Activated CD8-positive, alpha-beta memory T cell treated with anti-CD3 and anti-CD28 coated beads, Interleukin-2, amount 10 ng/mL, durations not matched to agents 7 days and 5 days (primary cell): ENCODE data around the gene ALG9. TPM values are rescaled to one million over a fixed set of nuclear protein-coding genes. Genes with fewer than 3 reads are reported as not detected.
"Not testable (repeated sequence)": the region's sequence is repeated elsewhere in the genome, so short reads cannot be mapped to it uniquely, and the experiment has no call there.

ENCODE experiments used
- ATAC-seq: fragments of 150-1000 bp; cut with Tn5 transposase; one replicate; pipeline ENCODE4 v1.10.0; 2021; ENCODE audit warnings: moderate library complexity
- CTCF ChIA-PET: fragments of 350-600 bp; sonication (Branson Sonifier 250); formaldehyde crosslinking; loops from one replicate; lab custom pipeline; 2021; ENCODE audit warnings: antibody characterized with exemption; lab: Charles Lee
- DNase-seq: peaks from one replicate; pipeline ENCODE4 v3.0.0-alpha.2; 2020
- H3K27ac Mint-ChIP-seq: one replicate; pipeline ENCODE4 v1.8.0; 2021; ENCODE audit warnings: mild to moderate bottlenecking, mixed read lengths
- H3K27me3 Mint-ChIP-seq: one replicate; pipeline ENCODE4 v1.8.0; 2021; ENCODE audit warnings: mixed read lengths
- H3K36me3 Mint-ChIP-seq: one replicate; pipeline ENCODE4 v1.8.0; 2021; ENCODE audit warnings: mild to moderate bottlenecking, mixed read lengths
- H3K4me1 Mint-ChIP-seq: one replicate; pipeline ENCODE4 v1.8.0; 2021; ENCODE audit warnings: mixed read lengths
- H3K4me3 Mint-ChIP-seq: one replicate; pipeline ENCODE4 v1.8.0; 2021; ENCODE audit warnings: mild to moderate bottlenecking, moderate library complexity, mixed read lengths
- H3K9me3 Mint-ChIP-seq: one replicate; pipeline ENCODE4 v1.8.0; 2022; ENCODE audit warnings: low read depth, mixed read lengths
- total RNA-seq, 2 experiments: library from RNA; stranded (reverse); gene quantifications; one replicate each; pipeline ENCODE4 v1.2.3, GENCODE V29; 2021

Gene ALG9
- total RNA-seq, 2 experiments from 2014 or later, result 23.2 to 27.3 TPM

DNA sequence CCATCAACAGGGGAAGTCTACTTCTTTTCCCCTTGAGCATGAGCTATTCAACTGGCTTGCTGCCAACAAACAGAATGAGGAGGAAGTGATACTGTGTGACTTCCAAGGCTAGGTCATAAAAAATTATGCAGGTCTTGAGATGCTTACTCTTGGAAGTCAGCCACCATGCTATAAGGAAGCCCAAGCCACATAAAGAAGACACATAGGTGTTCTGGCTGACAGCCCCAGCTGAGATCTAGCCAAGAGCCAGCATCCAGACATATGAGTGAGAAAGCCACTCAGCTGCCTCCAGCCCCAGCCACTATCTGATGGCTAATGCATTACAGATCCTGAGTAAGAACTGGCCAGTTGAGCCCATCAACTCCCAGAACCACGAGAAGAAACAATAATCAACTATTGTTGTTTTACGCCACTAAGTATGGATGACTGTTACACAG, 74.2 kb downstream of the ALG9 start:
- ATAC-seq, result no peak
- H3K36me3 Mint-ChIP-seq, result peaks cover 19% of the 10 kb centered on the region

DNA sequence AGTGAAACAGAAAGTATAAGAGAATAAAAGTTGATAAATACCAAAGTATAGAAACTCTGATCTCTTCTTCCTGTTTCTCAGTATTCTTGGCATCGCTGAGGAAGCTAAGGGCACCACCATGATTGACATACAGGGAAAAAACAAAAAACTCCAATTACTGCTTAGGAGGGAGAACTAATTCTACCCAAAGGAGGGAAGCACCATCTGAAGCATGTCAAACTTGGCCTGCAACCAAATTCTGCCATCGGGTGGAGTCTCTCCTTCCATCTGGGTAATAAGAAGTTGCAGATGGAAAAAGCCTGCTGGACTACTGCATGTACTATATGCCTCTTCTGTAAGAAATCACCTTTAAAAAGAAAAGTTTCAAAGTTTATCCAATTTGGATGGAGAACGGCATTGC, 74.7 kb downstream of the ALG9 start:
- Mint-ChIP-seq H3K27me3 (no peaks in the 10 kb centered on the region), H3K4me3 (no peak overlapping the region), H3K27ac (no peak overlapping the region), H3K9me3 (no peaks in the 10 kb centered on the region), H3K36me3 (peaks cover 17% of the 10 kb centered on the region), H3K4me1 (no peaks in the 10 kb centered on the region)
- CTCF ChIA-PET, result interaction anchor here (1.3 to 2.2 kb wide), 2 partner anchors 19 to 565 kb away, joined by 3 to 6 read pairs; no protein-coding TSS in a partner anchor
- ATAC-seq (no peak), DNase-seq (no peak)

More for the DNA sequence above, 74.2 kb downstream of the ALG9 start:
- Mint-ChIP-seq H3K4me3 (no peak overlapping the region), H3K9me3 (no peaks in the 10 kb centered on the region), H3K4me1 (no peaks in the 10 kb centered on the region), H3K27ac (no peak overlapping the region), H3K27me3 (no peaks in the 10 kb centered on the region)
- CTCF ChIA-PET, result interaction anchor here (0.9 to 2.2 kb wide), 3 partner anchors 20 to 565 kb away, joined by 3 to 6 read pairs (median 3); no protein-coding TSS in a partner anchor
- DNase-seq, result no peak

DNA sequence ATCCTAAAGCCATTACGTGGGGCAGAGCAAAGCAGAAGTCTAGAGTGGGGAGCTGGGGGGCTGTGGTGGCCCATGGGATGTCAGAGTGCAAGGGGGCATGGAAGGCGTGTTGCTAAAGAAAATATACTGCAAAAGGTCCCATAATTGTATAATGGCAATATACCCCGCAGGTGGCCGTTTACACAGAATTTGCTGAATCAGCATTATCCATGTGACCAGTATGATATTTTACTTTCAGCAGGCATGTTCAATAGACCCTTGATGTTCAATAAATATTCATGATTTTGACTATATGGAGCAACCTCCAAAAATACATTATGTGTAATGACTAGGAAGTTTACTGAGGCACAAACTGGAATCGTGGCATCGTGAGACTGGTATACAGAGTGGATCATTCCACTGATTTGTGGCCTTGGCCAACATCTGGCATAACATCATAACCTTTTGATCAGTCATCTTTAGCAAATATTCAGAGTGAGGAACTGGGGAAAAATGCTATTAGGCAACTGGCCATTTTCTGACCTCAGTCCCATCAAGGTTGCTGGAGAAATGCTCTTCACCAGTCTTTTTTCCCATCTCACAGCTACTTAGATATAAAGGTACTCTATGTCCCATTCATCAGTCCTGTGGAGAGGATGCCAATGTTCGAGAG, 75.9 kb downstream of the ALG9 start:
- no peaks in the 10 kb centered on the region for H3K4me1 Mint-ChIP-seq
- H3K27ac Mint-ChIP-seq, result no peak overlapping the region
- ATAC-seq (no peak), DNase-seq (no peak)
- peaks cover 14% of the 10 kb centered on the region for H3K36me3 Mint-ChIP-seq
- no peaks in the 10 kb centered on the region for H3K9me3 Mint-ChIP-seq
- no peaks in the 10 kb centered on the region for H3K27me3 Mint-ChIP-seq
- CTCF ChIA-PET, result interaction anchor here (1.2 to 2.2 kb wide), 2 partner anchors 12 to 18 kb away, joined by 3 to 6 read pairs; no protein-coding TSS in a partner anchor
- no peak overlapping the region for H3K4me3 Mint-ChIP-seq

DNA sequence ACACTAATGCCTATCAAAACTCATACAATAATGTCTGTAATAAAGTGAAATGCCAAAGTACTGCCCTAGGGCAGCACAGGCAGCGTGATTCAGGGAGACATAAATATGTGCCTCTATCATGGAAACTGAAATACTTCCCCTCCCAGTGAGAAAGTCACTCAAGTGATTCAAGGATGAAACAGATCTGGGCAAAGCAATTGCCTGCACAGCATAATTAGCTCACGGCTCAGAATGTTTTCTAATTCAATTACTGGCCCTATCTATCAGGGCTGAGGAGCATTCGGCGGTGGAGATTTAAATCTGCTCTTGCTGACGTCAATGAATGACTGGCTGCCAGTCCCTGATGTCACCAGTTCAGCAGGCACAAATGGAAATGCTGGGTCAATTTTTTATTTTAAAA, 77.5 kb downstream of the ALG9 start:
- CTCF ChIA-PET, result no interaction called here
- H3K27me3 Mint-ChIP-seq, result no peaks in the 10 kb centered on the region
- H3K9me3 Mint-ChIP-seq, result no peaks in the 10 kb centered on the region
- H3K36me3 Mint-ChIP-seq, result peaks cover 8% of the 10 kb centered on the region
- no peak overlapping the region for H3K4me3 Mint-ChIP-seq
- ATAC-seq (no peak), DNase-seq (no peak)
- H3K27ac Mint-ChIP-seq, result no peak overlapping the region
- H3K4me1 Mint-ChIP-seq, result no peaks in the 10 kb centered on the region

DNA sequence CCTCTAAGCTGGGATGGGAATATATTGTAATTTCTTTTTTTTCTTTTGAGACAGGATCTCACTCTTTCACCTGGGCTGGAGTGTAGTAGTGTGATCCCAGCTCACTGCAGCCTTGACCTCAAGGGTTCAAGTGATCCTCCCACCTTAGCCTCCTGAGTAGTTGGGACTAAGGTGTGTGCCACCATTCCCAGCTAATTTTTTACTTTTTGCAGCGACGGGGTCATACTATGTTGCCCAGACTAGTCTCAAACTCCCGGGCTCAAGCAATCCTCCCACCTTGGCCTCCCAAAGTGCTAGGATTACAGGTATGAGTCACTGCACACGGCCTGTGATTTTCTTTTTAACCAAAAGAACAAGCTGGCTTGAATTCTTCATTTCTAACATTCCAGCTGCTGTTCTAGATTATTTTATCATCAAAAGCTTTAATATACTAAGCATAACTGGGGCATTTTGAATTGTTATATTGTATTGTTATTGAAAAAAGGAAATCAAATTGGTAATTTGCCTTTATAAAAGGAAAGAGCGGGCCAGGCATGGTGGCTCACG, 78.4 kb downstream of the ALG9 start:
- CTCF ChIA-PET, result no interaction called here
- no peaks in the 10 kb centered on the region for H3K9me3 Mint-ChIP-seq
- H3K27ac Mint-ChIP-seq, result no peak overlapping the region
- no peaks in the 10 kb centered on the region for H3K27me3 Mint-ChIP-seq
- H3K4me3 Mint-ChIP-seq, result no peak overlapping the region
- DNase-seq (no peak), ATAC-seq (no peak)
- peaks cover 4% of the 10 kb centered on the region for H3K36me3 Mint-ChIP-seq
- H3K4me1 Mint-ChIP-seq, result no peaks in the 10 kb centered on the region

DNA sequence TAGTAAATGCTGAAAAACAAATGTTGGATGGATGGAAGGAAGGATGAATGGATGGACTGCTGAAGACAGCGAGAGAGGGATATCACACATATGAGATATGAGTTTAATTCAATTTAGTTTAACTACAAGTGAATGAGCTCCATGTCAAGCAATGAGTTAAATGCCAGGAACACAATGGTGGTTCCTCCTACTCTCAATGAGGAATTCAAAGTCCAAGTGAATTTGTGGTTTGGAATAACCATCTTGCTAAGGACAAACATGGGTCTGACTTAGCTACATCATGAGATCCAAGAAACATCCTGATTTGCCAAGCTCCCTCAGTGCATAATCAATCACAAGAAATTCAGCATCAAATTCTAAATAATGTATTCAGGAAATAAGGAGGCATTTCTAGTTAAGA, 79.1 kb downstream of the ALG9 start:
- DNase-seq, result no peak
- no peaks in the 10 kb centered on the region for H3K4me1 Mint-ChIP-seq
- H3K27me3 Mint-ChIP-seq, result no peaks in the 10 kb centered on the region
- ATAC-seq, result no peak
- no peak overlapping the region for H3K4me3 Mint-ChIP-seq
- CTCF ChIA-PET, result no interaction called here
- no peaks in the 10 kb centered on the region for H3K9me3 Mint-ChIP-seq
- peaks cover 4% of the 10 kb centered on the region for H3K36me3 Mint-ChIP-seq
- H3K27ac Mint-ChIP-seq, result no peak overlapping the region

DNA sequence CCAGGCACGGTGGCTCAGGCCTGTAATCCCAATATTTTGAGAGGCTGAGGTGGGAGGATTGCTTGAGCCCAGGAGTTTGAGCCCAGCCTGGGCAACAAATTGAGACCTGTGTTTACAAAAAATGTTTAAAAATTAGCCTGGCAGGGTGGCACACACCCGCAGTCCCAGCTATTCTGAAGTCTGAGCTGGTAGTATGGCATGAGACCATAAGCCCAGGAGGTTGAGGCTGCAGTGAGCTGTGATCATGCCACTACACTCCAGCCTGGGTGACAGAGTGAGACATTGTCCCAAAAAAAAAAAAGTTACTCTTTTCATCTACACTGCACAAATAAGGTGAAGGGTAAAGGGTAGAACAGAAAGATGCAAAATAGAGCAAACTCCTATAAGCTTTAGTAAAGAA, 82.9 kb downstream of the ALG9 start:
- Mint-ChIP-seq H3K36me3 (peaks cover 6% of the 10 kb centered on the region), H3K4me1 (no peaks in the 10 kb centered on the region), H3K4me3 (no peak overlapping the region), H3K27me3 (no peaks in the 10 kb centered on the region), H3K9me3 (no peaks in the 10 kb centered on the region), H3K27ac (no peak overlapping the region)
- no peak for ATAC-seq
- DNase-seq, result no peak
- CTCF ChIA-PET, result interaction anchor here (1.6 kb wide), 1 partner anchor 11 kb away, joined by 7 read pairs; no protein-coding TSS in a partner anchor

DNA sequence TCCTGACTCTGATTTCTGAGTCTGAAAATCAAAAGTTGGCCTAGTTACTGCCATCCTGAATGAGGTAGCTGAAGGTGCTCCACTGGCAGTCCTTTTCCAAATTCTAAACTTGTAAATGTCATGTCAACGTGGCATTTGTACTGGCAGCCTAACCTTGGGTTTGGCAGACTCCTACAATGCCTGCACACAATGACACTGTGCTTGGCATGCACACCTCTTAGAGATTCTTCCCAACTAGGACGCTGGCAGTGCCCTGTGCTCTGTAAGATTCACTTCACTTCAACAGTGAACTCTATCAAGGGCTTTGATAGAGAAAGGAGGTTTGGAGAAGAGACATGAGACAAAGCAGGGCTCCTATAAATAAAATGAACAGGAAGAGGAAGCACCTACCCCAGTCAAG, 83.3 kb downstream of the ALG9 start:
- no peak for ATAC-seq
- Mint-ChIP-seq H3K9me3 (no peaks in the 10 kb centered on the region), H3K4me1 (no peaks in the 10 kb centered on the region), H3K4me3 (no peak overlapping the region), H3K27ac (no peak overlapping the region), H3K27me3 (no peaks in the 10 kb centered on the region), H3K36me3 (peaks cover 6% of the 10 kb centered on the region)
- DNase-seq, result no peak
- CTCF ChIA-PET, result interaction anchor here (1.6 kb wide), 1 partner anchor 10 kb away, joined by 7 read pairs; no protein-coding TSS in a partner anchor

DNA sequence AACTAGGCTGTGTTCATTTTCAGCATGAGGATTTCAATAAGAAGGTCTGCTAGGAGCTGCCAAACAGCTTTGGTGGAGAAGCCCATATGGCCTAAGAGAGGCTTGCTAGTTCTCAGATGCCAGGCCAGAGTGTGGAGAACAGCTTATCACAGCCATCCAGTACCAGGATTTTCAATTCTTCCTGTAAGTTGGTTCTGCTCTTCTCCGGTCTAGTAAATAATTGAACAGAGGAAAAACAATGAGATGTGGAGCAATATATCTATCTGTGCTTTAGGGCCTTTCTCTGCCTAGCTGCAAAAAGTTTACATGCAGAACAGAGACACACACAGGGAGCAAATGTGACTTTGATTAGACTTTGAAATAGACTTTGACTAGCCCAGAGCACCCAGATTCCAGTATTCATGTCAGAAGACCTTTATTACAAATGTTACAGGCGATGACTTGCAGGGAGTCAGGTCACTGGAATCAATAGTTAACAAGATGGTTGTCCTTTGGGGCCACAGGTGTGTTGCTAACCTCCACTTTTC, 85.4 kb downstream of the ALG9 start:
- Mint-ChIP-seq H3K4me1 (no peaks in the 10 kb centered on the region), H3K27me3 (no peaks in the 10 kb centered on the region), H3K4me3 (no peak overlapping the region), H3K9me3 (no peaks in the 10 kb centered on the region), H3K36me3 (peaks cover 6% of the 10 kb centered on the region), H3K27ac (no peak overlapping the region)
- CTCF ChIA-PET, result interaction anchor here (1.5 kb wide), 1 partner anchor 10 kb away, joined by 4 read pairs; no protein-coding TSS in a partner anchor
- no peak for ATAC-seq
- no peak for DNase-seq

DNA sequence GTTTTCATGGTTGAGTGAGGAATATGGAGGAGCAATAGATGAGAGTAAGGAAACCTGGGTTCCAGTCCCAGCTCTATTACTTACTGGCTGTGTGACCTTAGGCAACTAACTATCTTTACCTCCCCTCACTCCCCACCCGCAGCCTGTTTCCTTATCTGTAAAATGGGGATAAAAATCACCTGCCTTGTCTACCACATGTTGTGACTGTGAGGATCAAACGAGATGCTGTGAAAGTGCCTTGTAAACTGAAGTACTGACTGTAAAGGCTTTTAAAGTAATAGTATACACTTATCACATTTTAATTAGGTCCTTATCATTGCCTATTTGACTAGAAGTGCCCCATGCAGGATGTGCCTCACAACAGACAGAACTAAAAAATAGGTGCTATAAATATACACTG, 86.3 kb downstream of the ALG9 start:
- Mint-ChIP-seq H3K9me3 (no peaks in the 10 kb centered on the region), H3K4me3 (no peak overlapping the region), H3K4me1 (no peaks in the 10 kb centered on the region), H3K36me3 (peaks cover 6% of the 10 kb centered on the region), H3K27ac (no peak overlapping the region), H3K27me3 (no peaks in the 10 kb centered on the region)
- ATAC-seq (no peak), DNase-seq (no peak)
- CTCF ChIA-PET, result no interaction called here

DNA sequence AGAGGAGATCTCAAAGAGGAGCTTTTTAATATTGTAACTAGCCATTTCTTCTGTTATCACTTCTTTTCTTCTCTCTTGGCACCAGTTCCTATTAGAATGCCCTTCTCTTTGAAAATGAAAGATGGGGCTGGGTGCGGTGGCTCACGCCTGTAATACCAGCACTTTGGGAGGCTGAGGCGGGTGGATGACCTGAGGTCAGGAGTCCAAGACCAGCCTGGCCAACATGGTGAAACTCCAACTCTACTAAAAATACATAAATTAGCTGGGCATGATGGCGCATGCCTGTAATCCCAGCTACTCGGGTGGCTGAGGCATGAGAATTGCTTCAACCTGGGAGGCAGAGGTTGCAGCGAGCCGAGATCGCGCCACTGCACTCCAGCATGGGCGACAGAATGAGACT, 87.1 kb downstream of the ALG9 start:
- H3K27ac Mint-ChIP-seq, H3K36me3 Mint-ChIP-seq, H3K4me1 Mint-ChIP-seq, ATAC-seq, DNase-seq, CTCF ChIA-PET, H3K4me3 Mint-ChIP-seq, H3K27me3 Mint-ChIP-seq, H3K9me3 Mint-ChIP-seq: not testable (repeated sequence)

DNA sequence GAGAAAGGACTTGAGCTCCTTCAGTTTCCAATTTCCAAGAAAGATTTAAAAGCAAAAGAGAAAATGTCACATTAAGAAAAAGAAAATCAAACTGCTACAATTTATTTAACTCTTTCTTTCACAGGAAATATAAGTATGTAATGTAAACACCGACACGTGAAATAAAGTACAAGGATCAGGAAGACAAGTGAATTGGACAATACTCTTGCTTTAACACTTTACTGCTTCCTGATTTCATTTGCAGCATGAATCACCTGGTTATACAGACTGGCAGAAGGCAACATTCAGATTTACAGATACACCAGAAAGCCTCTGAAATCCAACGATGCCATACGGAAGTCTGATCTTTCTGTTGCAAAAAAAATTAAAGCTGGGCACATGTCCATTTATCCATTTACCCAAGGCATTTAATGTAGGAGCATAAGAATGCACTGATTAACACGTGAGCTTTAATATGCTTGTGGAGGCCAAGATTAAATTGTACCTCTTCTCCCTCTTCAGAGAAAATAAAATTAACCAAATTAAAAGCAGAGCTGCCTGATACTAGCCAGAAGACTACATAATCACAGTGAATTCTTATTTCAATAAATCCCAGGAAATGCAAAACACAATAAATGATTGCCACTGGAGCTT, 89.2 kb downstream of the ALG9 start:
- no peaks in the 10 kb centered on the region for H3K9me3 Mint-ChIP-seq
- peaks cover 6% of the 10 kb centered on the region for H3K36me3 Mint-ChIP-seq
- ATAC-seq (no peak), DNase-seq (no peak)
- CTCF ChIA-PET, result interaction anchor here (1.3 kb wide), 1 partner anchor 16 kb away, joined by 4 read pairs; the partner anchor contains the start of gene PPP2R1B
- no peak overlapping the region for H3K4me3 Mint-ChIP-seq
- no peaks in the 10 kb centered on the region for H3K4me1 Mint-ChIP-seq
- no peaks in the 10 kb centered on the region for H3K27me3 Mint-ChIP-seq
- H3K27ac Mint-ChIP-seq, result no peak overlapping the region

DNA sequence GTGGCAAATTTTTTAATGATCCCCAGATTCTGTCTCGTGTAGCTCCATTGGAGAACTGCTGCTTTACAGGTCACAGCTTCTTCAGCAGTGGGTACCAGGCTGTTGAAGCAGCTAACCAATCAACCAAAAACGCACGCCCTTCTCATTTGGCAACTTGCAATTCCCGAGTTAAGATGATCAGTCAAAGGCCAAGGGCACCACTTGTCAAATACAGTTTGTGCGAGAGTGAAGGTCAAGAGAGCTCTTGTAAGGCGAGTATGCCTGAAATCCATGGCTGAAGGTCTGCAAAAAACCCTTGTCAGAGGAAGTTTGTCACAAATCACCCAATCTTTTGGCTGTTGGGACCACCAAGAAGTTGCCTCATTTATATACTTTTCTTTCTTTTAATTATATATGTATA, 92.3 kb downstream of the ALG9 start:
- CTCF ChIA-PET, result interaction anchor here (0.6 to 5.9 kb wide), 7 partner anchors 180 to 501 kb away, joined by 3 to 57 read pairs (median 4); no protein-coding TSS in a partner anchor
- no peaks in the 10 kb centered on the region for H3K27me3 Mint-ChIP-seq
- no peaks in the 10 kb centered on the region for H3K9me3 Mint-ChIP-seq
- ATAC-seq (no peak), DNase-seq (no peak)
- no peaks in the 10 kb centered on the region for H3K36me3 Mint-ChIP-seq
- H3K27ac Mint-ChIP-seq, result no peak overlapping the region
- H3K4me3 Mint-ChIP-seq, result no peak overlapping the region
- H3K4me1 Mint-ChIP-seq, result no peaks in the 10 kb centered on the region
